H1 (cell line): ENCODE results near the gene KIR3DL2.

Experiments
- CREB1 ChIP-seq: IDR thresholded peaks from 2 replicates; pipeline ENCODE4 v1.6.1; 2012; ENCODE audit warnings: inconsistent platforms
- MAX ChIP-seq: IDR thresholded peaks from 2 replicates; pipeline ENCODE4 v1.6.1; 2012; ENCODE audit warnings: inconsistent platforms

- TF ChIP-seq CREB1 (no peak), MAX (no peak)
These were observed 687 bp downstream of the KIR3DL2 start for GRCh38 chr19:54850930-54851329.
